Activated CD8-positive, alpha-beta memory T cell treated with anti-CD3 and anti-CD28 coated beads for 1 hour (primary cell): ENCODE results near the gene ATXN7L1.

Experiments used
- DNase-seq, 2 donors: peaks; one replicate each; pipeline ENCODE4 v3.0.0-alpha.2; 2020; ENCODE audit warnings: low read depth in 1 of 2; ENCODE audit errors: extremely low read depth in 1 of 2

ATXN7L1 gene

GRCh38 chr7:105653441-105654005, 222.9 kb downstream of the ATXN7L1 start:
- no peak for DNase-seq

GRCh38 chr7:105652359-105652993, 223.9 kb downstream of the ATXN7L1 start:
- DNase-seq: peak; percentile 27 to 49

GRCh38 chr7:105651798-105652197, 224.6 kb downstream of the ATXN7L1 start:
- DNase-seq: no peak

GRCh38 chr7:105650382-105650970, 225.9 kb downstream of the ATXN7L1 start:
- DNase-seq: no peak

- no peak for DNase-seq
These were observed 226.5 kb downstream of the ATXN7L1 start for GRCh38 chr7:105649727-105650381.

- no peak for DNase-seq
These were observed 227.6 kb downstream of the ATXN7L1 start for GRCh38 chr7:105648561-105649401.

- DNase-seq: no peak
These were observed 228.8 kb downstream of the ATXN7L1 start for GRCh38 chr7:105647591-105647990.

- DNase-seq: no peak
These were observed 231.5 kb downstream of the ATXN7L1 start for GRCh38 chr7:105644937-105645336.

- DNase-seq: no peak
These were observed 232.5 kb downstream of the ATXN7L1 start for GRCh38 chr7:105643851-105644250.

GRCh38 chr7:105643384-105643783, 233.0 kb downstream of the ATXN7L1 start:
- no peak for DNase-seq

GRCh38 chr7:105642264-105642663, 234.1 kb downstream of the ATXN7L1 start:
- DNase-seq: no peak

GRCh38 chr7:105640956-105641810, 235.2 kb downstream of the ATXN7L1 start:
- no peak for DNase-seq

GRCh38 chr7:105639667-105640493, 236.5 kb downstream of the ATXN7L1 start:
- DNase-seq: no peak

GRCh38 chr7:105638902-105639495, 237.4 kb downstream of the ATXN7L1 start:
- no peak for DNase-seq

GRCh38 chr7:105638334-105638733, 238.1 kb downstream of the ATXN7L1 start:
- DNase-seq: no peak

GRCh38 chr7:105637755-105638154, 238.6 kb downstream of the ATXN7L1 start:
- no peak for DNase-seq

- DNase-seq: no peak
These were observed 239.4 kb downstream of the ATXN7L1 start for GRCh38 chr7:105636982-105637381.

GRCh38 chr7:105635197-105635596, 241.2 kb downstream of the ATXN7L1 start:
- DNase-seq: no peak

GRCh38 chr7:105625986-105626385, 250.4 kb downstream of the ATXN7L1 start:
- no peak for DNase-seq
